Stimulated activated memory B cell treated with anti-CD40 and anti-IgM and Interleukin-4, amounts not matched to agents 10 μg/mL and 1 μg/mL and 100 μg/mL, for 72 hours (primary cell): ENCODE measurements around the gene CCDC88B.
"Not testable (repeated sequence)": the region's sequence is repeated elsewhere in the genome, so short reads cannot be mapped to it uniquely, and the experiment has no call there.

Source experiments
- ATAC-seq: fragments of 150-1000 bp; cut with Tn5 transposase; 2 replicates; pipeline ENCODE4 v1.10.0; 2021
- H3K27ac Mint-ChIP-seq: one replicate; pipeline ENCODE4 v1.8.0; 2022; ENCODE audit warnings: mild to moderate bottlenecking, mixed read lengths
- H3K27me3 Mint-ChIP-seq: one replicate; pipeline ENCODE4 v1.8.0; 2022; ENCODE audit warnings: mixed read lengths
- H3K36me3 Mint-ChIP-seq: one replicate; pipeline ENCODE4 v1.8.0; 2022; ENCODE audit warnings: mixed read lengths
- H3K4me1 Mint-ChIP-seq: one replicate; pipeline ENCODE4 v1.8.0; 2022; ENCODE audit warnings: mixed read lengths
- H3K4me3 Mint-ChIP-seq: one replicate; pipeline ENCODE4 v1.8.0; 2022; ENCODE audit warnings: mild to moderate bottlenecking, moderate library complexity, mixed read lengths
- H3K9me3 Mint-ChIP-seq: one replicate; pipeline ENCODE4 v1.8.0; 2022; ENCODE audit warnings: mixed read lengths

Gene CCDC88B

GRCh38 chr11:64298966-64299846, 40.8 kb upstream of the CCDC88B start:
- no peak for ATAC-seq
- Mint-ChIP-seq H3K27me3 (peaks cover 72% of the 10 kb centered on the region), H3K9me3 (no peaks in the 10 kb centered on the region), H3K27ac (no peak overlapping the region), H3K4me1 (peaks cover 34% of the 10 kb centered on the region), H3K4me3 (peak overlapping the region; percentile 29), H3K36me3 (no peaks in the 10 kb centered on the region)

GRCh38 chr11:64299847-64300648, 40.0 kb upstream of the CCDC88B start, which contains the start of gene CATSPERZ:
Gene CATSPERZ (plus strand): TSS chr11:64300358. CDS start chr11:64300411, 53 bp downstream.
- no peak for ATAC-seq
- Mint-ChIP-seq H3K4me1 (peaks cover 37% of the 10 kb centered on the region), H3K4me3 (peak within 1 kb of the TSS; percentile 67), H3K27ac (no peak within 1 kb of the TSS), H3K9me3 (no peaks in the 10 kb centered on the region), H3K36me3 (no peaks in the 10 kb centered on the region), H3K27me3 (peaks cover 64% of the 10 kb centered on the region)

GRCh38 chr11:64303109-64304031, 36.6 kb upstream of the CCDC88B start:
- ATAC-seq = no peak
- Mint-ChIP-seq H3K4me3 (peak overlapping the region; percentile 94), H3K27ac (peak overlapping the region; percentile 99), H3K27me3 (peaks cover 31% of the 10 kb centered on the region), H3K36me3 (peaks cover 5% of the 10 kb centered on the region), H3K4me1 (peaks cover 47% of the 10 kb centered on the region), H3K9me3 (no peaks in the 10 kb centered on the region)

GRCh38 chr11:64304032-64304315, 36.0 kb upstream of the CCDC88B start:
- Mint-ChIP-seq H3K27ac (peak overlapping the region; percentile 99), H3K9me3 (no peaks in the 10 kb centered on the region), H3K4me1 (peaks cover 47% of the 10 kb centered on the region), H3K4me3 (peak overlapping the region; percentile 94), H3K27me3 (peaks cover 25% of the 10 kb centered on the region), H3K36me3 (peaks cover 5% of the 10 kb centered on the region)
- no peak for ATAC-seq

GRCh38 chr11:64304316-64305072, 35.5 kb upstream of the CCDC88B start:
- Mint-ChIP-seq H3K27ac (peak overlapping the region; percentile 99), H3K4me1 (peaks cover 42% of the 10 kb centered on the region), H3K9me3 (no peaks in the 10 kb centered on the region), H3K36me3 (peaks cover 5% of the 10 kb centered on the region), H3K27me3 (peaks cover 19% of the 10 kb centered on the region), H3K4me3 (peak overlapping the region; percentile 94)
- ATAC-seq = peak; percentile 56

- ATAC-seq = peak; percentile 91
- Mint-ChIP-seq H3K27me3 (peaks cover 12% of the 10 kb centered on the region), H3K4me1 (peaks cover 35% of the 10 kb centered on the region), H3K9me3 (no peaks in the 10 kb centered on the region), H3K4me3 (peak within 1 kb of the TSS; percentile 99), H3K27ac (peak within 1 kb of the TSS; percentile 99), H3K36me3 (peaks cover 5% of the 10 kb centered on the region)
Observed at GRCh38 chr11:64305075-64305690, 34.8 kb upstream of the CCDC88B start, which contains the start of gene ESRRA. Gene ESRRA (plus strand): TSS chr11:64305524. CDS start chr11:64307180, 1,656 bp downstream.

- H3K27ac Mint-ChIP-seq = peak overlapping the region; percentile 99
- H3K27me3 Mint-ChIP-seq = peaks cover 5% of the 10 kb centered on the region
- H3K9me3 Mint-ChIP-seq = no peaks in the 10 kb centered on the region
- H3K36me3 Mint-ChIP-seq = peaks cover 5% of the 10 kb centered on the region
- H3K4me3 Mint-ChIP-seq = peak overlapping the region; percentile 99
- H3K4me1 Mint-ChIP-seq = peaks cover 28% of the 10 kb centered on the region
- ATAC-seq = peak; percentile 56
Observed at GRCh38 chr11:64305691-64306562, 34.1 kb upstream of the CCDC88B start.

- Mint-ChIP-seq H3K27ac (peak overlapping the region; percentile 99), H3K36me3 (peaks cover 5% of the 10 kb centered on the region), H3K4me1 (peaks cover 26% of the 10 kb centered on the region), H3K9me3 (no peaks in the 10 kb centered on the region), H3K4me3 (peak overlapping the region; percentile 99), H3K27me3 (no peaks in the 10 kb centered on the region)
- no peak for ATAC-seq
Observed at GRCh38 chr11:64306563-64306875, 33.5 kb upstream of the CCDC88B start.

GRCh38 chr11:64306876-64307622, 33.0 kb upstream of the CCDC88B start:
- H3K27ac Mint-ChIP-seq = peak overlapping the region; percentile 99

GRCh38 chr11:64307795-64308194, 32.2 kb upstream of the CCDC88B start:
- H3K9me3 Mint-ChIP-seq, ATAC-seq, H3K36me3 Mint-ChIP-seq, H3K27me3 Mint-ChIP-seq: not testable (repeated sequence)
- Mint-ChIP-seq H3K4me3 (peak overlapping the region; percentile 36), H3K27ac (peak overlapping the region; percentile 66), H3K4me1 (peaks cover 32% of the 10 kb centered on the region)

More at GRCh38 chr11:64306876-64307622, 33.0 kb upstream of the CCDC88B start:
- Mint-ChIP-seq H3K4me3 (peak overlapping the region; percentile 99), H3K27me3 (no peaks in the 10 kb centered on the region), H3K4me1 (peaks cover 26% of the 10 kb centered on the region), H3K9me3 (no peaks in the 10 kb centered on the region), H3K36me3 (peaks cover 5% of the 10 kb centered on the region)
- no peak for ATAC-seq

- Mint-ChIP-seq H3K36me3 (peaks cover 21% of the 10 kb centered on the region), H3K4me3 (no peak overlapping the region), H3K27ac (peak overlapping the region; percentile 46), H3K4me1 (peaks cover 25% of the 10 kb centered on the region), H3K9me3 (no peaks in the 10 kb centered on the region), H3K27me3 (no peaks in the 10 kb centered on the region)
- no peak for ATAC-seq
Observed at GRCh38 chr11:64312947-64313346, 27.1 kb upstream of the CCDC88B start.

- H3K36me3 Mint-ChIP-seq = peaks cover 21% of the 10 kb centered on the region
- ATAC-seq = no peak
Observed at GRCh38 chr11:64313491-64314145, 26.4 kb upstream of the CCDC88B start.

More at GRCh38 chr11:64313491-64314145, 26.4 kb upstream of the CCDC88B start:
- H3K27ac Mint-ChIP-seq = peak overlapping the region; percentile 46
- H3K4me1 Mint-ChIP-seq = peaks cover 25% of the 10 kb centered on the region
- no peak overlapping the region for H3K4me3 Mint-ChIP-seq
- no peaks in the 10 kb centered on the region for H3K9me3 Mint-ChIP-seq
- H3K27me3 Mint-ChIP-seq = no peaks in the 10 kb centered on the region
